ENCODE data around the gene ACTA1.

GRCh38 chr1:229433364-229434004 is 410 bp downstream of the ACTA1 start:
- no peak for TF ChIP-seq CTCF (conservative IDR thresholded peaks at IDR 0.05; ENCODE audit: low read depth, low read length)
- TF ChIP-seq EZH2 (IDR thresholded peaks at IDR 0.05; ENCODE audit: borderline replicate concordance, low read depth, low read length, poor library complexity, severe bottlenecking), result peak; percentile 79

Measured in A673 (cell line).